Activated naive CD8-positive, alpha-beta T cell (primary cell): ENCODE results near the gene CDYL.
A peak's percentile ranks its signal among the peaks of the same experiment; 100 is the strongest.
"Not testable (repeated sequence)": the region's sequence is repeated elsewhere in the genome, so short reads cannot be mapped to it uniquely, and the experiment has no call there.

ENCODE experiments used
- H3K27ac Mint-ChIP-seq: one replicate; pipeline ENCODE4 v1.8.0; 2021; ENCODE audit warnings: mixed read lengths
- H3K27me3 Mint-ChIP-seq: one replicate; pipeline ENCODE4 v1.8.0; 2021; ENCODE audit warnings: mixed read lengths
- H3K36me3 Mint-ChIP-seq: one replicate; pipeline ENCODE4 v1.8.0; 2021; ENCODE audit warnings: mixed read lengths
- H3K4me1 Mint-ChIP-seq: one replicate; pipeline ENCODE4 v1.8.0; 2021; ENCODE audit warnings: low read depth, mixed read lengths
- H3K4me3 Mint-ChIP-seq: one replicate; pipeline ENCODE4 v1.8.0; 2021; ENCODE audit warnings: mild to moderate bottlenecking, mixed read lengths
- H3K9me3 Mint-ChIP-seq: one replicate; pipeline ENCODE4 v1.8.0; 2021; ENCODE audit warnings: low read depth, mixed read lengths

CDYL gene

GRCh38 chr6:4977468-4977867 is 201.3 kb downstream of the CDYL start:
- Mint-ChIP-seq H3K36me3 (peaks cover 5% of the 10 kb centered on the region), H3K27me3 (peaks cover 8% of the 10 kb centered on the region), H3K9me3 (peaks cover 14% of the 10 kb centered on the region), H3K27ac (no peak overlapping the region), H3K4me1 (no peaks in the 10 kb centered on the region), H3K4me3 (no peak overlapping the region)

GRCh38 chr6:4979426-4979825 is 203.2 kb downstream of the CDYL start:
- Mint-ChIP-seq H3K9me3 (peaks cover 14% of the 10 kb centered on the region), H3K27me3 (peaks cover 7% of the 10 kb centered on the region), H3K4me1 (no peaks in the 10 kb centered on the region), H3K36me3 (peaks cover 5% of the 10 kb centered on the region), H3K4me3 (no peak overlapping the region), H3K27ac (no peak overlapping the region)

- H3K4me1 Mint-ChIP-seq: no peaks in the 10 kb centered on the region
- peaks cover 9% of the 10 kb centered on the region for H3K9me3 Mint-ChIP-seq
- no peaks in the 10 kb centered on the region for H3K27me3 Mint-ChIP-seq
- no peak overlapping the region for H3K27ac Mint-ChIP-seq
- peaks cover 10% of the 10 kb centered on the region for H3K36me3 Mint-ChIP-seq
- no peak overlapping the region for H3K4me3 Mint-ChIP-seq
Observed at GRCh38 chr6:4981761-4982160, 205.6 kb downstream of the CDYL start.

- Mint-ChIP-seq H3K27me3 (no peaks in the 10 kb centered on the region), H3K4me3 (no peak overlapping the region), H3K27ac (no peak overlapping the region), H3K4me1 (no peaks in the 10 kb centered on the region), H3K36me3 (peaks cover 13% of the 10 kb centered on the region), H3K9me3 (peaks cover 10% of the 10 kb centered on the region)
Observed at GRCh38 chr6:4983322-4983721, 207.1 kb downstream of the CDYL start.

- Mint-ChIP-seq H3K9me3 (peaks cover 5% of the 10 kb centered on the region), H3K27me3 (no peaks in the 10 kb centered on the region), H3K27ac (no peak overlapping the region), H3K36me3 (peaks cover 34% of the 10 kb centered on the region), H3K4me3 (no peak overlapping the region), H3K4me1 (no peaks in the 10 kb centered on the region)
Observed at GRCh38 chr6:4986999-4987398, 210.8 kb downstream of the CDYL start.

GRCh38 chr6:4987432-4987831 is 211.2 kb downstream of the CDYL start:
- Mint-ChIP-seq H3K27ac (no peak overlapping the region), H3K36me3 (peaks cover 34% of the 10 kb centered on the region), H3K9me3 (peaks cover 5% of the 10 kb centered on the region), H3K4me3 (no peak overlapping the region), H3K27me3 (no peaks in the 10 kb centered on the region), H3K4me1 (no peaks in the 10 kb centered on the region)

- H3K36me3 Mint-ChIP-seq: peaks cover 39% of the 10 kb centered on the region
Observed at GRCh38 chr6:4994741-4995140, 218.5 kb downstream of the CDYL start.

GRCh38 chr6:4997862-4998261 is 221.7 kb downstream of the CDYL start:
- H3K27me3 Mint-ChIP-seq: no peaks in the 10 kb centered on the region
- H3K4me3 Mint-ChIP-seq: no peak overlapping the region
- peaks cover 30% of the 10 kb centered on the region for H3K36me3 Mint-ChIP-seq
- H3K9me3 Mint-ChIP-seq: no peaks in the 10 kb centered on the region
- no peak overlapping the region for H3K27ac Mint-ChIP-seq
- H3K4me1 Mint-ChIP-seq: peaks cover 4% of the 10 kb centered on the region

More at GRCh38 chr6:4994741-4995140, 218.5 kb downstream of the CDYL start:
- Mint-ChIP-seq H3K9me3 (no peaks in the 10 kb centered on the region), H3K4me3 (no peak overlapping the region), H3K27ac (no peak overlapping the region), H3K27me3 (no peaks in the 10 kb centered on the region), H3K4me1 (no peaks in the 10 kb centered on the region)

- H3K36me3 Mint-ChIP-seq: peaks cover 24% of the 10 kb centered on the region
- no peak overlapping the region for H3K4me3 Mint-ChIP-seq
- no peaks in the 10 kb centered on the region for H3K9me3 Mint-ChIP-seq
- no peak overlapping the region for H3K27ac Mint-ChIP-seq
- H3K27me3 Mint-ChIP-seq: no peaks in the 10 kb centered on the region
- peaks cover 12% of the 10 kb centered on the region for H3K4me1 Mint-ChIP-seq
Observed at GRCh38 chr6:4999586-4999985, 223.4 kb downstream of the CDYL start.

- Mint-ChIP-seq H3K9me3 (no peaks in the 10 kb centered on the region), H3K4me1 (peaks cover 17% of the 10 kb centered on the region), H3K36me3 (peaks cover 16% of the 10 kb centered on the region), H3K27me3 (no peaks in the 10 kb centered on the region), H3K4me3 (peak within 1 kb of the TSS; percentile 94), H3K27ac (peak within 1 kb of the TSS; percentile 98)
Observed at GRCh38 chr6:5003604-5004372, 227.6 kb downstream of the CDYL start, which contains the start of gene RPP40. Gene RPP40 (minus strand): TSS chr6:5004037. CDS start chr6:5004002, 35 bp downstream.

- Mint-ChIP-seq H3K36me3 (peaks cover 15% of the 10 kb centered on the region), H3K27me3 (no peaks in the 10 kb centered on the region), H3K4me3 (peak overlapping the region; percentile 94), H3K4me1 (peaks cover 17% of the 10 kb centered on the region), H3K27ac (peak overlapping the region; percentile 98), H3K9me3 (no peaks in the 10 kb centered on the region)
Observed at GRCh38 chr6:5004373-5005037, 228.3 kb downstream of the CDYL start.

- not testable (repeated sequence) for H3K27ac Mint-ChIP-seq, H3K27me3 Mint-ChIP-seq, H3K9me3 Mint-ChIP-seq
- H3K4me1 Mint-ChIP-seq: peaks cover 17% of the 10 kb centered on the region
- H3K4me3 Mint-ChIP-seq: peak overlapping the region; percentile 94
- H3K36me3 Mint-ChIP-seq: peaks cover 12% of the 10 kb centered on the region
Observed at GRCh38 chr6:5005038-5005433, 228.8 kb downstream of the CDYL start.
